Keratinocyte (primary cell): ENCODE results near the gene RNF125.

Experiments used
- CTCF ChIP-seq, 3 experiments: IDR thresholded peaks in 1 of 3; conservative IDR thresholded peaks in 1 of 3; optimal IDR thresholded peaks in 1 of 3; 2 replicates in 2 of 3; 3 replicates in 1 of 3; pipeline versions ENCODE3 to v1.5.1; 2011; ENCODE audit warnings: low read length in 3 of 3, mild to moderate bottlenecking in 3 of 3, moderate library complexity in 2 of 3, control low read depth in 1 of 3, inconsistent platforms in 1 of 3; ENCODE audit not compliant: insufficient read depth in 2 of 3; ENCODE audit errors: extremely low read depth in 1 of 3
- EZH2 ChIP-seq: IDR thresholded peaks from one replicate; pipeline ENCODE4 v1.6.1; 2012; ENCODE audit warnings: inconsistent platforms, mild to moderate bottlenecking, low read length, moderate library complexity

- TF ChIP-seq CTCF (optimal IDR thresholded peaks at IDR 0.05 in 1 of 3, IDR thresholded peaks at IDR 0.05 in 1 of 3, conservative IDR thresholded peaks at IDR 0.05 in 1 of 3; ENCODE audit: extremely low read depth in 1 of 3, insufficient read depth in 2 of 3, low read length in 3 of 3) (no peak), EZH2 (no peak)
These were observed 72.7 kb downstream of the RNF125 start for GRCh38 chr18:32091325-32091723.
